Measurements from ENCODE around the gene ST3GAL4.
"Not testable (repeated sequence)": the region's sequence is repeated elsewhere in the genome, so short reads cannot be mapped to it uniquely, and the experiment has no call there.

ST3GAL4 gene

DNA sequence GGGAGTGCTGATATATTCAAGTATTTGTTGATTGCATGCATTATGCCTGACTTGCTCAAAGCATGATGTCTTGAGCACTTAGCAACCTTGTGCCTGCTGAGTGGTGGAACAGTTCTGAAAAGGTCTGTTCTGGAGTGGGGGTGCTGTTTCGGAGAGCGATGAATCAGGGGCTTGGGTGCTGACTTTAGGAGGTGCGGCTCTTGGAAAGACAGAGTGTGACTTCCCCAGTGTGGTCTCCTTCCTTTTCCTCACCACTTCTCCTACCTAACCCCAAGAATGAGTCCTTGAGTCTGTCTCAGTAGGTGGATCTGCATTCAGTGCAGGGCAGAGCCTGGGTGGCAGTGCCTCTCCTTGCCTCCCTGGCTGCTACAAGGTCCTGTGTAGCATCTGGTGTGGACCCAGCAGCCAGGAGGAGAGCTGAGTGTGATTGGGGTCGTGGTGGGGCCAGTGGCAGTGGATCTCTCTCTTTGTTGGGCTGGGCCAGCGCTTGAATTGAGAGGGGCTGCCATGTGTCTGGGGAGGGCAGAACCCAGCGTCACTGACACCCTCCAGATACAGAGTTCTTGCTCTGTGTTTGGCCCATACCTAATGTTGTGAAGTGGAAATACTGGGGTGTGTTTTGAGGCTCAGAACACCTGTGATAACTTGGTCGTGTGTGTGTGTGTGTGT is 35.9 kb downstream of the ST3GAL4 start:
- no peak for DNase-seq

DNA sequence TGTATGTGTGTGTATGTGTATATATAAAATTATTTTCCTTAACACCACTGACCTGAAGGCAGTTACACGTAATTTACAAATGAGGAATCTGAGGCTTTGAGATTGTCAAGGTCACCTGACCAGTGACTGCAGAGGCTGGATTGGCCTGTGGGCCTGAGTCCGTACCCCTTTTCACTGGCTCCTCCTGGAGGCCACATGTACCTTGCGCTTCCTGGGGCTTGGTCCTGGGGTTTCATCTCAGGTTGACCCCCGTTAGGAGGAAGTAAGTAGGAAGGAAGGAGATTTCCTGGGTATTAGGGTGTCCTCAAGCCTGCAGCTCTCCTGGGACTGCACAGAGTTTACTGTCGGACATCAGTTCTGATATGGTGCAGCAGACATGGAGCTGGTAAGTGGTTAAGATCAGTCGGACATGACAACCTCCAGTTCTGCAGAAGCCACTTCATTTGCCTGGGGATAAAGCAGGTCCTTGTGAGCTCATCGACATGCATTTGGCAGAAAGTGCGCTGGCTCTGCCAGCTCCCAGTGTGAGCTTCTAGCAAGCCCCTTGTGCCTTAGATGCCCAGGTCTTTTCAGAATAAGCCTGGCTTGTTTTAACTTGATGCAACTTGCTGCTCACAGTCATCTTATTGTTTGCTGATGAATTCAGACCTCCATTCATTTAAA is 36.6 kb downstream of the ST3GAL4 start:
- DNase-seq: no peak

DNA sequence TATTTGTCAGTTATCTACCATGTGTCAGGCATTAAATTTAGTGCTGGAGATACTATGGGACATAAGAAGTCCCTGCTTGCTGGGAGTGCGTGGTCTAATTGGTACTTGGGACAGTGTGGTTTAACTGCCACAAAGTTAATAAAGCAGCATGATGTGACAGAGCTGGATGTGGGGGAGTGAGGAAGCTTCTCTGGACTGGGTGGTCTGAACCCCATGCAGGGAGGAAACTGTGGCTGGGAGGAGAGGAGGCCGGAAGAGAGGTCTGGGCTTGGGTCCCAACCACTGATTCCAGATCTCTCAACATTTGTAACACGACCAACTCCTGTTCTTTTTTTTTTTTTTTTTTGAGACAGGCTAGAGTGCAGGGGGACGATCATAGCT is 37.1 kb downstream of the ST3GAL4 start:
- peak in 1 of 2 donors; percentile 87 for DNase-seq

- no peak for DNase-seq
Observed at GRCh38 chr11:126393143-126393542, 37.7 kb downstream of the ST3GAL4 start.

DNA sequence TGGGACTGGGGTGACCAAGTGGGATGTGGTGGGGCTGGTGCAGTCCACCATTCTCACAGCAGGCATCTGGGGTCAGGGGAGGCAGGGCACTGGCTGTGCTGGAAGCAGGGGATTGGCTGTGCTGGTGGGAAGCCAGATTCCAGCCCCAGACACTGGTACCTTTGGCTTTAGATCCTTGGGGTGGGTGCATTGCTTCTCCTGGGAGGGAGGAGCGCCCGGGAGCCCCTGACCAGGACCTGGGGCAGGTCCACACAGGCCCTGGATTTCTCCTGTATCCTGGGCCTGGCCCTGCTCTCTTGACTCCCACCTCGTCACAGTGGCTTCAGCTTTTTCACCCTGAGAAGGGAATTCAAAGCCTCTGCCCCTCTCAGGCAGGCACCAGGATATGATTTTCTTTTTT is 38.5 kb downstream of the ST3GAL4 start:
- no peak for DNase-seq

DNA sequence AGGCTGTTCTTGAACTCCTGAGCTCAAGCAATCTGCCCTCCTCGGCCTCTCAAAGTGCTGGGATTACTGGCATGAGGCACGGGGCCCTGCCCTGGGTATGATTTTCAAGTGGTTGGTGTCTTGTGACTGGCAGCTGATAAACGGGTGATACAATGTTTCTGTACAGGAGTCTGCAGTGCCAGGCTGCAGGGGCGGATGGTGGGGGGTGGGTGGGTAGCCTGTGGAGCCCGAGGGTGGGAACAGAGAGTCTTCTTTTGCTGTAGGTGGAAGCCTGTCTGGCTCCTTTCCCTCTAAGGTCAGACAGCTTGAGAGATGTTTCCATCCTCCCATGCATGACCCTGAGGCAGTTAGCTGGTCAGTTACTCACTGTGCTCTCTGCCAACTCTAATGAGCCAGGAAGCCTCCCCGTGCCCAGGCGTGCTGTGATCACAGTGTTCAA is 39.2 kb downstream of the ST3GAL4 start:
- DNase-seq: not testable (repeated sequence)

GRCh38 chr11:126395784-126396183 is 40.3 kb downstream of the ST3GAL4 start:
- not testable (repeated sequence) for DNase-seq

DNA sequence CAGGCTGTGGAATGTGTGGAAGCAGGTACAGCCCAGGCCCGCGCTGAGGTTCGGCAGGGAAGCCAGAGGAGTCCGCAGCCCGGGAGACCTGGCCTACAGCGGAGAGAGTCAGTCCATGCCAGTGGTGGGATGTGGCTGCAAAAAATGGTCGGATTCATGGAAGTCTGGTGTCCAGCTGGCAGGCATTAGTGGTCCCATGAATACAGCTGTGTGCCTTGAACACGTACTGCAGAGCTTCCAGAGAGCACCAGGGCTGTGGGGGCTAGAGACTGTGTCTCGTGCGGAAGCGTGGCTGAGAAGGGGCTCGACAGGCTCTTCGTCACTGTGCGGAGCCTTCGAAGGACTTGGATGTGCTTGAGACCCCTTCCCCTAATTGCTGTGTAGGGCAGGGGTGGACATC is 40.8 kb downstream of the ST3GAL4 start:
- not testable (repeated sequence) for DNase-seq

DNA sequence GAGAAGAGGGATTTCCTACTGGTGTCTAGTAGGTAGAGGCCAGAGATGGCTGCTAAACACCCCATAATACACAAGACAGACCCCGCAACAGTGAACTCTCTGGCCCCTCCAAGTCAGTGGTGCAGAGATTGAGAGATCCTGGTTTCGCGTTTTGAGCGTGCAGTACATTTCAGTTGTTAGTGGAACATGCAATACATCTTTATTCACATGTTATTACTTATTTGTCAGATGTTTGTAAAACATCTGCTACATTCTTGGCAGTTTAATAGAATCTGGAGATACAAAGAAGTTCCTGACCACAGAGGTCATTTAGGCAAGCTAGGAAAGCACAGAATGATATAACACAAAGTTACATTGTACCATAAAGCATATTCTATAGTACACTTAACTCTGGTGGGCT is 41.5 kb downstream of the ST3GAL4 start:
- no peak for DNase-seq

GRCh38 chr11:126398296-126398695 is 42.8 kb downstream of the ST3GAL4 start:
- no peak for DNase-seq

DNA sequence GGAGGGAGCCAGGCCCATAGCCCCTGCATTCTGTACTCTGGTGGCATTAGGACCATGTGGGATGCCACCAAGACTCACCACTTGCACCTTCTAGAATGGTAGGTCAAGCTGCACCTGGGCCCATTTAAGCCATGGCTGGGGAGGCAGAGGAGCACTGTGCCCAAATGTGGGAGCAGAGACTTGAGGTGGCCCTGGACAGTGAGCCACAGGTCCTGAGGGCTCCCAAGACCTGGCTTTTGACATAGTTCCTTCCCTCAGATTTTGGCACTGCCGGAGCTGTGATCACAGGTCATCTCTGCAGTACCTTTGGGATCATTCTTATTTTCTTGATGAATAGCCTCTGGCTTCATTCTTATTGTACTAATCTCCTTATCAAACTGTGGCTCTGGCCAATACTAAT is 43.2 kb downstream of the ST3GAL4 start:
- no peak for DNase-seq

GRCh38 chr11:126400019-126400418 is 44.5 kb downstream of the ST3GAL4 start:
- DNase-seq: no peak

GRCh38 chr11:126400479-126400878 is 45.0 kb downstream of the ST3GAL4 start:
- no peak for DNase-seq

- DNase-seq: no peak
Observed at GRCh38 chr11:126403022-126403581, 47.6 kb downstream of the ST3GAL4 start.

DNA sequence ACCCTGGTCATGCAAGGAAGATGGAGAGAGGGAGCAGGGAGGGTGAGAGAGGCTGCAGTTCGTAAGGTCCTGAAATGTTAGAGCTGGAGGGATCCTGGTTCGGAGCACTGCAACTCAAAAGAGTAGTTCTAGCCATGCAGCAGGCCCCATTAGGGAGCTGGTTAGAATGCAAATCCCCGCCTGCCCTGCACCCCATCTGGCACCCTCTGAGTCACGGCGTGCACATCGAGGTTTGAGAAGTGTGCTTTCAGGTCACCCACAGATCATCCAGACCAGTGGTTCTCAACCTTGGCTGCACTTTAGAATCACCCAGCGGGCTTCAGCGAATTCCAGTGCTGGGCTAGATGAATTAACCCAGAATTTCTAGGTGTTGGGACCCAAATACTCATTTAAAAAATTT is 48.2 kb downstream of the ST3GAL4 start:
- no peak for DNase-seq

GRCh38 chr11:126404367-126404766 is 48.9 kb downstream of the ST3GAL4 start:
- no peak for DNase-seq

- DNase-seq: no peak
Observed at GRCh38 chr11:126405374-126405773, 49.9 kb downstream of the ST3GAL4 start.

DNA sequence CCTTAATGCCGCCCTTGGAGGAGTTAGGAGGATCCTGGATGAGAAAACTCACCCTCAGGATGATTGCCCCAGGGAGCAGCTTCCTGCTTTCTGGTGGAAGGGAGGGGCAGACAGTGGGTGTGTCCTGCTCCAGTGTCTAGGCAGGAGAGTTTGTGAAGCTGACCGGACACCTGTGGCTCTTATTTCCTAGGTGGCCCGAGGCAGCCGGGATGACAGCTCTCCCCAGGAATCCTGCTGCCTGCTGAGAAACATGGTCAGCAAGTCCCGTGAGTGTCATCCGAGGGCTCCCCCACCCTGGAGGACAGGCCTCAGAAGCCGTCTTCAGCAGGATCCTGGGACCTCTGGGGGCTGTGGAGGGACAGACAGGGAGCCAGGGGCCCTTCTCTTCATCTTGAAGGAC is 50.4 kb downstream of the ST3GAL4 start:
- DNase-seq: no peak

DNA sequence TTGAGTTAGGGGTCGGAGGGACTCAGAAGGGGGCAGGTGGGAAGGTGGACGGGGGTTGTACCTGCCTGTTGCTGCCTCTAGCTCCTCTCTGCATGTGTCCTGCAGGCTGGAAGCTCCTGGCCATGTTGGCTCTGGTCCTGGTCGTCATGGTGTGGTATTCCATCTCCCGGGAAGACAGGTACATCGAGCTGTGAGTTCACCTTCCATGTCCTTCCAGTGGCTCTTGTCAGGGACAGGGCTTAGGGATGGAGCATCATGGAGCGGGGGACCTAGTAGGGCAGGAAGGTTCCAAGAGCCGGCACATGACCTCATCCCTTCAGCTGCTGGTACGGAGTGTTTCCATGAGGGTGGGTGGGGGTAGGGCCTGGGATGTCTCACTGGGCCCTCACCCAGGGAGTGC is 50.9 kb downstream of the ST3GAL4 start:
- DNase-seq: no peak

GRCh38 chr11:126407101-126407521 is 51.6 kb downstream of the ST3GAL4 start:
- DNase-seq: no peak

DNA sequence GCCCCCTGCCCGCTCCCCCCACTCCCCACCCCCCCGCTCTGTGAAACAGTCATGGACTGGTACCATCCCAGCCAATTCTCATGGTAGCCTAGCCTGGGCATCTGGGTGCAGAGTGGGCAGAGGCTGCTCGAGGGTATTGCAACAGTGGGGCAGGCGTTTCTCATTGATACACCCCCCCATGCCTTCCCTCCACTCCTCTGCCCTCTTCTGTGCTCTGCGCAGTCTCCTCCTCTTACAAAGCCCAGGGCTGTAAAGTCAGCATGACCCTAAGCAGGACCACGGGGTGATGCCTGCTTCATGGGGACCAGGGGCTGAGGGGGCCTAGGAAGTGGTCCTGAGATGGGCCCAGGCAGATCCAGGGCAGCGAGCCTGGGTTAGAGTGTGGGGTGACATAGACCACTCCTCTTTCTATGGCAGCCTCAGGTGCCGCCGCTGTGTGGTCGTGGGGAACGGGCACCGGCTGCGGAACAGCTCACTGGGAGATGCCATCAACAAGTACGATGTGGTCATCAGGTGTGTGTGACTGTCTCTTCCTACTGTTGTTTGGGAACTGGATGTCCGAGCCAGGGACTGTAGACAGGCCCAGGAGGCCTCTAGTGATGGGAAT is 52.3 kb downstream of the ST3GAL4 start:
- no peak for DNase-seq

DNA sequence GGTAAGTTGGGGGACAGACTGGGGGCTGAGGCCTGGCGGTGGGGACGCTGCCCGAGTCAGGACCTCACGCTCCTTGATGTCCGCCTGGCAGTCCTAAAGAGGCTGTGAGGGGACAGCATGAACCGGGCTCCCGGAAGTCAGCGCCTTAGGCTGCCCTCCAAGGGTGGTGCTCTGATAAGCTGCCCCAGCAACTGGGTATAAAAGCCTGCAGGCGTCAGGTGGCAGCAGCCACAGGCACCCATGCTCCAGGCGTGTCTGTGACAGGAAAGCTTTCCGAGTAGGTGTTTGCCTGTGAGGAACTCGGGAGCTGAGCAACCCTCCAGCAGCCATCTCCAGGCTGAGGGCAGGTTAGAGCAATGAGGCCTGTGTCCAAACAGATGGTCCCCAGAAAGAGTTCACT is 53.0 kb downstream of the ST3GAL4 start:
- DNase-seq: no peak

DNA sequence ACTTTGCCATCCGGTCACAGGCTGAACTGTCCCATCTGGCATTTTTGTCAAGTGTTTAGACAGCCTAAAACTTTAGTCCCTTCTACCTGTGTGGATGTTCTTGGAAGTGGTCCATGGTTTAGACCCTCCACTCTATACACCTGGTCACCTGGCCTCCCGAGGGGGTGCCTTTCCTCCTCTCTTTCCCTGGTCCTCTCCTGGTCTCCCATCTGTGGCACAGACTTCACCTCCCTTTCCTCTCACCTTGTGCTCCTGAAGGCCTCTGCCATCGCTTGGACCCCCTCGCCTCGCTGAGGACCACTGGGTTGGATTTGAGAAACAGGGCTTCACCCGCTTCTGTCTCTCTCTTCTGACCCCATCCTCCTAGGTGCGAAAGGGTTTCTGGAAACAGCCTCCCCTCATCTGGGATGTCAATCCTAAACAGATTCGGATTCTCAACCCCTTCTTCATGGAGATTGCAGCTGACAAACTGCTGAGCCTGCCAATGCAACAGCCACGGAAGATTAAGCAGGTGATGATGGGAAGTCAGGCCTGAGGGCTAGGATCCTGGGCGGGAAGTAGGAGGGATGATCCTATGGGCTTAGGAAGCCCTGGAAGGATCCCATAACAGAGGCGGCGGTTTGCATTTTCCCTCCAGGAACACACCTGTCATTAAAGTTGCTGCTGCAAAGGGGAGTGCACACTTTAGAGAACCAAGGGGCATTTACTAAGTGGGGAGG is 53.6 kb downstream of the ST3GAL4 start:
- DNase-seq: no peak

All from bone marrow (tissue), 2 donors.